ENCODE results near the gene ELFN1. TPM values are rescaled to one million over a fixed set of nuclear protein-coding genes. Genes with fewer than 3 reads are reported as not detected.

The ELFN1 gene
- polyA plus RNA-seq (ENCODE audit: insufficient read length in 12 of 12) = 10 to 100 TPM in 2 of 12 donors, 1 to 10 TPM in 9, not detected in 1; 1.6 to 12.9 (median 4.9) TPM
- long read RNA-seq, donor 1 = 0 reads
- long read RNA-seq, donor 2, partial matches to known transcripts = 0 of 1 reads
- long read RNA-seq, donor 2, other reads (novel, unspliced or antisense) = 0 of 1 reads
- long read RNA-seq, donor 3 = 0 reads
- long read RNA-seq, donor 4 = 0 reads
- long read RNA-seq, donor 5, partial matches to known transcripts = 0 of 1 reads
- long read RNA-seq, donor 5, other reads (novel, unspliced or antisense) = 0 of 1 reads
- long read RNA-seq, donor 6 = 0 reads
- long read RNA-seq, donor 7, partial matches to known transcripts = 0 of 1 reads
- long read RNA-seq, donor 7, other reads (novel, unspliced or antisense) = 0 of 1 reads
- long read RNA-seq, donor 8, partial matches to known transcripts = 0 of 2 reads
- long read RNA-seq, donor 8, other reads (novel, unspliced or antisense) = 0 of 2 reads
- long read RNA-seq, donor 9 = 0 reads
- long read RNA-seq, donor 10 = 0 reads
- long read RNA-seq, donor 11 = 0 reads

DNA sequence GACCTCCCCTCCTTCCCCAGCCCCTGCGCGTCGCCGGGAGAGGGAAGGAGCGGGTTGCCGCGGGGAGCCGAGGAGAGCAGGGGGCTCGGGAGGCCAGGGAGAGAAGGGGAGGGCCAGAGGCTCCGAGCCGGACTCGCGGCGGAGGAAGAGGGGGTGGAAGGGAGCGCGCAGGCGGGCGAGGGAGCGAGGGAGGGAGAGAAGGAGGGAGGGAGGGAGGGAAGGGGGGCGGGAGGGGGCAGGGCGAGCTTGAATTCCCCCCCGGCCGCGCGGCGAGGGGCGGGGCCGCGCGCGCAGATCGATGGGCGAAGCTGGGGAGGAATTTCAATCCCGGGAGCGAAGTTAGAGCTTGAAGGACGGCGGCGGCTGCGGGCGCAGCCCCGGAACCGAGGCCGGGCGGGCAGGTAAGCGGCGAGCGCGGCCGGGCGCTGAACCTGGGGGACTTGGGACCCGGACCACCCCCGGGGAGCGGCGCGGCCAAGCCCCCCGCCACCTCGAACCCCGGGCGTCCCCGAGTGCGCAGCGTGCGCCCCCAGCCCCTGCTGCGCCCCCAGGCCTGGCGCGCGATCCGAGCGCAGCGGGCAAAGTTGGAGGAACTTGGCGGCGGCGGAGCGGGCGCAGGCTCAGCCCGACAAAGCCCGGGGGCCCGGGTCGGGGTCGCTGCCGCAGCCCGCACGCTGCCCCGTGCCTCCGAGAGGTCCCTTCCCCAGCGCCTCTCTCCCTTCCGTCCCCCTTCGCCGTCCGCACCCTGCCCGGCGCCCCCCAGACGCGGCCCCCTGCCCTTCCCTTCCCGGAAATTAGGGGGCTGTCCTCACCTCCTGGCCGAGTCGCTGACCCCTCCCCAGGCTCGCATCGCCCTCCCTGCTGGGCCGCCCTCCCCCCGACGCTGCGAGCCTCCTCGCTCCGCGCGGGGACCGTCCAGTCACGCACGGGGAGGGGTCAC is at the start of gene ELFN1:
Gene ELFN1 (plus strand): TSS at position 324 of the 940 bp plus-strand sequence. CDS start 74,320 bp downstream, outside the sequence.
- DNase-seq = peak; percentile 62

DNA sequence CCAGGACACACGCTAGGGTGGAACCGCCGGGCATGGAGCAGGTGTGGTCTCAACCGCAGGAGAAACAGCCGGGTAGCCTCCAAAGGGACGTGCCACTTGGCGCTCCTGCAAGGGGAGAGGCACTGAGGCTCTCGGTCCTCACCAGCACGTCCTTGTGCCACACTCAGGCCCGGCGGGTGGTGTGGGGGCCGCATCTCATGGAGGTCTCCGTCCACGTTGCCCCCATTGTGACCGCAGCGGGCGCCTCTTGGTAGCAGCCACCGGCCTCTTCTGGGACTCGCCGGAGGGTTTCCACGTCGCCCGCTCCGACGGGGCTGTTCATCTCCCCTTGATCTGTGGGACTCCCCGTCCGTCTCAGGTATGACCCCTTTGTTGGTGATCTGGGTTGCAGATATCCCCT is 49.2 kb upstream of the ELFN1 start:
- DNase-seq = no peak

DNA sequence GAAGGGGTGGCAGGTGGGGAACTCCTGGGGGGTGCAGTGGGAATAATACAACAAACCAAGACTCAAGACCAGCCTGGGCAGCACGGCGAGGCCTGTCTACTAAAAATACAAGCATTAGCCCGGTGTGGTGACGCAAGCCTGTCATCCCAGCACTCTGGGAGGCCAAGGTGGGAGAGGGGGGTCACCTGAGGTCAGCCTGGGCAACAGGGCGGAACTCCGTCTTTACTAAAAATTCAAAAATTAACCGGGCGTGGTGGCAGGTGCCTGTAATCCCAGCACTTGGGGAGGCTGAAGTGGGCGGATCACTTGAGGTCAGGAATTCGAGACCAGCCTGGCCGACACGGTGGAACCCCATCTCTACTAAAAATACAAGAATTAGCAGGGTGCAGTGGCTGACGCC is 48.4 kb upstream of the ELFN1 start:
- no peak for DNase-seq

DNA sequence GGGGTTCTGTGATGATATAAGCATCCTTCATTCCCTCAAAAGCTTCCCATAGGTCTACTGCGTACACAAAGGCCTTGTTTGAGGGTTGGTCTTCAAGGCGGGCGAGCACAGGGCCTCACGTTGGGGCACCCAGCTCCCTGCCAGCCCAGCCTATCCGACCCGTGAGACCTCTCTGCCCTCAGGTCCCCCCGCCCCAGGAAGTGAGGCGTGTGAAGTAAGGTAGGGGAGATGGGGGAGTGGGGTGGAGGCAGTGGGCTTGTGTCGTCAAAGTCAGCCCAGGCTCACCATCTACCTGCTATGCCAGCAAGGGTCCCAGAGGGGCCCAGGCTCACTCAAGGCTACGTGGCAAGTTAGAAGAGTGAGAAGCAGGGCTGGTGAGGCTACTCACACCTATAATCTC is 47.6 kb upstream of the ELFN1 start:
- DNase-seq = no peak

DNA sequence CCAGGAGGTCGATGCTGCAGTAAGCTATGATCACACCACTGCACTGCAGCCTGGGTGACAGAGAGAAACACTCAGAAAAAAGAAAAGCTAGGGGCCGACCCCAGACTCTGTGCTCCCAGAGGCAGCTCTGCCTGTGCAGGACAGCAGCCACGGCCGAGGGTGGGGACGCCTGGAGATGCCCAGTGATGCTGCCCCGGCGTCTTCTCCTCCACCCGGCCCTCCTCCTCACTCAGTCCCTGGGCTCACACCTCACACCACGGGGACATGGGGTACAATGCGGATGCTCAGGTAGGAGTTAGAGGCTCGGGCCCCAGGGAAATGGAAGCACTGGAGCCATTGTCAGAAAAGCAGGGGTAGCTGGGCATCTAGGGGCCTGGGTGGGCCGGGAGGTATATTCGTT is 46.3 kb upstream of the ELFN1 start:
- DNase-seq = no peak

DNA sequence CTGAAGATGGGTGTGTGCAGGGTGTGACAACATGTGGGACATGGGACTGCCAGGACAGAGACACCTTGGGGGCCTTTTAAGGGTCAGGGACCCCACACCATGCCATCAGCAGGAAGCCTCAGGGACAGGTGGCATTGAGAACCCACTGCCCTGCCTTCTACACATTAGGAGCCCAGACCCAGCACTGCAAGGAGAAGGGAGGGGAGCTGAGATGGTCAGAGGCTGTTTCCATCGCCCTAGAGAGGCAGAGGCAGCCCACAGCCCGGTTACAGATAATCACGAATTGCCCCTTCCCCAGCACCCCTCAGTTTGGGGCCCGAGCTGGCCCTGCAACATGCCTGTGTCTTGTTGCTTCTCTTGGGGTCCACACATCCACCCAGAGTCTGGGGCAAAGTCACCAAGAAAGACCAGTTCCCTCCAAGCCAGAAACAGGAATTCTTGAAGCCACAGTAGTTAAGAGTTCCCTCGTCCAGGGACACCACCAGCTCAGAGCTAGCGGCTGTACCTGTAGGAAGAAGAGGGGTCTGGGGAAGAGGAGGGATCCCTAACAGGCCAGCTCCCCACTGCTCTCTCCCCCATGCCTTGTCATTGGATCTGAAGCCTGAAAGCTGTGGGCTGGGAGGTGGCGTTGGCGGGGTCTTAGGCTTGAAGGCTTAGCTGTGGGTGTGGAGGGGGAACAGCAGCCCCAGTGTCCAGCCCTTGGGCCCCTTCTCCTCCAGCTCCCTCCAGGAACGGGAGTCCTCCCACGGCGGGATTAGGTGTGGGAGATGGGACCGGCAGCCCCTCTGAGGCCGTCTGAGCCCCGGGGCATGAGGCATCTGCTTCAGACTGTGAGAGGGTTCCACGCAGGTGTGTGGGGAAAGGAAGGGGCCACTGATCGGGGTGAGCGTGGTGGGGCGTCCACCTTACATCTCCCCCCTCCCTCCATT is 44.8 kb upstream of the ELFN1 start:
- DNase-seq = no peak

DNA sequence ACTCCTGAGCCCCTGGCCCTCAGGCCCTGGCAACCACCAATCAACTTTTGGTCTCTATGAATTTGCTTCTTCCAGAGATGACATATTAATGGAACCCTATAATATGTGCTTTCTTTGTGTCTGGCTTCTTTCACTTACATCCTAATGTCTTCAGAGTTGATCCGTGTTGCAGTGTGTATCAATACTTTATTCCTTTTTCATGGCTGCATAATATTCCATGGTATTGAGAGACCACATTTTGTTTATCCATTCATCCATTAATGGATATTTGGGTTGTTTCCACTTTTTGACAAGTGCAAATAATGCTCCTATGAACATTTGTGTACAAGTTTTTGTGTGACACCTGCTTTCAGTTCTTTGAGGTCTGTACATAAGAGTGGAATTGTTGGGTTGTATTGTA is 43.3 kb upstream of the ELFN1 start:
- DNase-seq = no peak

DNA sequence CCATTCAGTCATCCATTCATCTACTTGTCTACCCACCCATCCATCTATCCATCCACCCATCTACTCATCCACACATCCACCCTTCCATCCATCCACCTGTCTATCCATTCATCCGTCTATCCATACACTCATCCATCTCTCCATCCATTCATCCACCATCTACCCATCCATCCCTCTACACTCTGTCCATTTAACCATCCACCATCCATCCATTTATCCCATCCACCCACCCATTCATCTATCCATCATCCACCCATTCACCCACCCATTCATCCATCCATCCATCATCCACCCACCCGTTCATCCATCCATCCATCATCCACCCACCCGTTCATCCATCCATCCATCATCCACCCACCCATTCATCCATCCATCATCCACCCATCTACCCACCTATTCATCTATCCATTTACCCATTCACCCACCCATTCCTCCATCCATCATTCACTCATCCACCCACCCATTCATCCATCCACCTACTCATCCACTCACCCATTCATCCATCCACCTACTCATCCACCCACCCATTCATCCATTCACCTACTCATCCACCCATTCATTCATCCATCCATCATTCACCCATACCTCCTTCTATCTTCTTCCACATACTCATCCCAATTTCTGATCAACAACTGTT is 39.3 kb upstream of the ELFN1 start:
- DNase-seq = no peak

DNA sequence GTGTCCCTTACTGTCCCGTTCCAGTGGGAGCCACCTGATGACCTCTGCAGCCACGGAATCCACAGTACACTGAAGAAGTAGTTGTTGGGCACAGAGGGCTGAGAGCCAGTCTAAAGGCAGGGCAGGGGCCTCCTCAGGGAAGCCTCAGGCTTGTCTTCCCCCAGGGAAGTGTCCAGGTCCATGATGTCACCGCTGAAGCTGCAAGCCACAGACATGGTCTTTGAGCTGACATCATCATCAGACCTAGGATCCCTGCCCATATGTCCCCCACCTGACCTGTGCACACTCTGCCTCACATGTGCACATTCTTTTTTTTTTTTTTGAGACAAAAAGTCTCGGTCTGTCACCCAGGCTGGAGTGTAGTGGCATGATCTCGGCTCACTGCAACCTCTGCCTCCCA is 38.4 kb upstream of the ELFN1 start:
- DNase-seq = no peak

DNA sequence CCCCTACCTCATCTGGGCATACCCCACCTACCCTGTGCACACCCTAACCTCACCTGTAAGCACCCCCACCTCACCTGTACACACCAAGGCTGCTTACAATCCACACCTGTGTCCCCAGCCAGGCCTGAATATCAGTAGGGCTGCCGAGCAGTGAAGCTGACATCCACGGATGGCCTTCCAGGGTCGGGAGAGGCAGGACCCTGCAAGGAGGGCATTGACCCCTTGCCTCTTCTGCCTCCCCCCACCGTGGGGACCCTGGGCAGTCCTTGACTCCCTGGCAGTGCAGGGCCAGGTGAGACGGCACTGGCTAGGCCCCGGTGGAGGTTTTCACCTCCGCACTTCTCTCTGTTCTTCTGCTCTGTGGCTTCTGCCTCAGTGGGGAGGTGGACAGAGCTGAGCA is 37.6 kb upstream of the ELFN1 start:
- DNase-seq = no peak

DNA sequence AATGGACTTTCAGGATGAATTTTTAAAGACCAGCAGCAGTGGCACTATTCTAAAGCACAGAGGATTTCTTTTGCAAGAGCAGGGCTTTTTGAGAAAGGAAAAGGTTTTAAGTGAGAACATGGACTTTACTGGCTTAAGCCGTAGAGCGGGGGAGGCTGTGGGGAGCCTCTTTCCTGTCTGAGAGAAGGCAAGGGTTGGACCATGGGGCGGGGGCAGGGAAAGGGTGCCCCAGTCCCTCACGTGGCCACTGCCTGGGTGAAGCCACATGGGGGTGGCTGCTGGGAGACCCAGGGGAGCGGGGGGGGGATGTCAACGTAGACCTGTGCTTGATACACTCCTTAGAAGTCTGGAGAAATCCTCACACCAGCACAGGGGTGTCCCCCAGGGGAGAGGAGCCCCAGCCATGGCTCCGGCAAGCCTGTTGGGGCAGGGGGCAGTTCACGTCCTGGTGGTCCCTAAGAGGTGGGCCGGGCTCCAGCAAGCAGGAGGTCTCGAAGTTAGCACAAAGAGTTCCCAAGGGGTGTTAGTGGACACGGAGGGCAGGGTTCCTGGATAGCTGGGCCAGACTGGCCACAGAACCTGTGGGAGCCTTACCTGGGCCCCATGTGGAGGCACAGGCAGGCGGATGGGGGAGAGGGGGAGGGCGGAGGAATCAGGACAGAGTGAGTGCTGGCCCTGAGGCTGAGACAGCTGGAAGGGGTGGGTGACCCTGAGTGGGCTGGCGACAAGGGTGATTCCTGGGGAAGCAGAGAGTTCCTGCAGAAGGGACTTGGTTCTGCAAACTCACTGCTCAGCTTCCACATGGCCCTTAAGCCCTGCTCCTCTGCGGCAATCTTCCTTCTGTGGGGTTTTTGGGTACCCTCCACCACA is 36.9 kb upstream of the ELFN1 start:
- DNase-seq = no peak

DNA sequence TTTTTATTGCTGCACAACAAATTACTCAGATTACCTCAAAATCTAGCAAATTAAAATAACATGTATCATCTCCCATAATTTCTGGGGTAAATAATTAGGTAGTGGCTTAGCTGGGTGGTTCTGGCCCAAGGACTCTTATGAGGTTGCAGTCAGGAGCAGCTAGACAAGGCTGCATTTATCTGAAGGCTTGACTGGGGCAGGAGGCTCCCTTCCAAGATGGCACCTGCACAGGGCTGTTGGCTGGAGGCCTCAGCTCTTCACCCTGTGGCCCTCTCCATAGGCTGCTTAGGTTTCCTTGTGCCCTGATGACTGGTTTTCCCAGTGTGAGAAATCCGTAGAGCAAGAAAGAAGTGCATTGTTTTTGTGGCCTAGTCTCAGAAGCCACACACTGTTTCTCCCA is 34.7 kb upstream of the ELFN1 start:
- no peak for DNase-seq

DNA sequence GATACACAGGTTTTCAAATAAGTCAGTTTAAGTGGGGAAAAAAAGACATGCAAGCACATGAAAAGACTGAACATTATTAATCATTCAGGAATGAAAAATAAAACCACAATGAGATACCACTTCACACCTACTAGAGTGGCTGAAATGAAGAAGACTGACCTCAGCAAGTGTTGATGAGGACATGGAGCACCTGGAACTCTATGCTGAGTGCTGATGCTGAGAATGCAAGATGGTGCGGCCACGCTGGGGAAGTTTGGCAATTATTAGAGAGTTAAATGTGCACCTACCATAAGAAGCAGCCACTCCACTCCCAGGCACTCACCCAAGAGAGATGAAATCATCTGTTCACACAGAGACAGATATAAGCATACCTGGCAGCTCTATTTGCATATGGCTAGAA is 32.9 kb upstream of the ELFN1 start:
- DNase-seq = no peak

DNA sequence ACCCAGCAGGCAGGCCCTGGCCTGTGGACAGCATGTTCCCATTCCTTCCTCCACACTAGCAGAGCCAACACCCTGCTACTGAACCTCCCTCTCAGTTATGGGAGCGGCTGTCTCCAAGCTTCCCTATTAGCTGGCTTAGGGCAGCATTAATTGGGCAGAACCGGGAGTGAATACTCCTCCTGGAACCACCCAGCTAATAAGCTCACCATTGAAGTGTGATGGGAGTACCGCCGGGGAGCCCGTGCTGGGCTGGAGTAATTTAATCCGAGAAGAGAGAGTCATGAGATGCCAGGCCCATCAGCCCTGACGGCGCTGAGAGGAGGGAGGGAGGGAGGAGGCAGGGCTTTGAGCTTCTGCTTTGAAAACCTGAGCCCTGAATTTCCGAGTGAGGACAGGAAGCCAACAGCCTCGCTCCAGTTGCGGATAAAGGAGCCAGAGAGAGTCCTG is 31.8 kb upstream of the ELFN1 start:
- peak; percentile 34 for DNase-seq

DNA sequence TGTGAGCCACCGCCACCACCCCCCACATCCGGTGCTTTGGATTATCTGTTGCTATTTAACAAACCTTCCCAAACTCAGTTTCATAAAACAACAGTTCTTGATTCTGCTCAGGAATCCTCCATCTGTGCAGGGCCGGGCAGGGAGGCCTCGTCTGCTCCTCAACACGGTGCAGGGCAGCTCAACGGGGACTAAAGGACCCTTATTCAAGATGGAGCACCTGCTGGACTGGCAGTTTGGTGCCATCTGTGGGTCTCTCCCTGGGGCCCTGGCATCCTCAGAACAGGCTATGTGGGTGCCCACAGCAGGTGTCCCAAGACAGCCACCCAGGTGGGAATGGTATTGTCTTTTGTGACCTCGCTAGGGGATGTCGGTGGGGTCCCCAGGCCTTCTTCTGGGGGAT is 31.0 kb upstream of the ELFN1 start:
- no peak for DNase-seq

DNA sequence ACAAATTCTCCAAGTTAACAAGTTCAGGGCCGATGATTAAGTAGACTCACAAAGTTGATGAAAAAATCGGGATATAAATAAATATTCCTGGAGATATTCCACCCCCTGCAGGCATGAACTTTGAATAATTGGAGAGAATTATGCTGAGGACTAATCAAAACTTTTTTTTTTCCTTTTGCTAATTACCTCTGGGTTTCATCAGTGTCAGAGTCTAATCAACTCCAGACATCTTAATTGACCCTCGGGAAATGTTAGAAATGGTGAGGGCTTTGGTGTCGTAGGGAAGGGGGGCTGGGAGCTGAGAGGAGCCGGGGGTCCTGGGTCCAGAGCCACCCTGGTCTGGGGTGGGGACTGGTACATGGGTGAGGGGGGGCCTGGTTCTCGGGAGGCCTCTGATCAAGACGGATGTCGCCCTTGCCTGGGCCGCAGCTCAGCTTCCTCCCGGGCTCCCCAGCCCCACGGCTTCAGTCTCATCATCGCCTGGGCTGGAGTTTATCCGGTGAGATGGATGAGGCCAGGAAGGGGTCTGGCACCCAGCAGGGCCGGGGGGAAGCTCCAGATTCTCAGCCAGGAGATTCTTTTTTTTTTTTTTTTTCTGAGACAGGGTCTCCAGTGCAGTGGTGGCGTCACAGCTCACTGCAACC is 30.4 kb upstream of the ELFN1 start:
- no peak for DNase-seq

DNA sequence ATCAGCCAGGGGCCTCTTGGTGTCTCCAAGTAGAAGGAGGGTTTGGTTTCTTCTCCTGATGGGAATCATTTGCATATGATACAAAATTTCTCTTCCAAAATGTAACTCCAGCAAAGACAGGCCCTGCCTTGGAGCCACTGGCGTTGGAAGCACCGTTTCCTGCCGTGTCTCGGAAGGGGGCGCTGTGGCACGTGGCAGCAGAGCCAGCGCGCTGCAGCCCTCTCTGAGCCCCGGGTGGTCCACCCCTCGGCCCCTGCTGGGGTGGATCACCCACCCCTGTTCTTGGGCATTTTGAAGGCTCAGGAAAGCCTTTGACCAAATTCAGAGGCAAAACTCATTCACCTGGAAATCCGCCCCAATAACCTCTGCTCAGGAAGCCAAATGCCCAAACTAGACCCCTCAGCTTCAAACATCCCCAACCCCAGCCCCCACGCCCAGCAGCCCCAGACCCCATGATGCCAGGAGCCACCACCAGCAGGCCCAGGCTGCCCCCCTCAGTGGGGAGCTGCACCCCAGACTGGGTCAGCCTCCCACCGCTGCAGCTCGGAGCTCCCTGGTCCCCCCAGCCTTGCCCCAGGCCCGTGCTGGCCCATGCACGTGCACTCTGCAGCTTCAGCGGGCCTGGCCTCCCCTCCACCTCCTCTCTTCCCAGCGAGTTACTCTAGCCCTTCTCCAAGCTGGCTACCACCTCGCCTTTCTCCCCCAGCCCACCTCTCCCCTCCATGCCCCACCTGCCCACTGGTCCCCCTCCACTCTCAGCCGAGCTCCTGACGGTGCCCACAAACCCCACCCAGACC is 29.5 kb upstream of the ELFN1 start:
- no peak for DNase-seq

DNA sequence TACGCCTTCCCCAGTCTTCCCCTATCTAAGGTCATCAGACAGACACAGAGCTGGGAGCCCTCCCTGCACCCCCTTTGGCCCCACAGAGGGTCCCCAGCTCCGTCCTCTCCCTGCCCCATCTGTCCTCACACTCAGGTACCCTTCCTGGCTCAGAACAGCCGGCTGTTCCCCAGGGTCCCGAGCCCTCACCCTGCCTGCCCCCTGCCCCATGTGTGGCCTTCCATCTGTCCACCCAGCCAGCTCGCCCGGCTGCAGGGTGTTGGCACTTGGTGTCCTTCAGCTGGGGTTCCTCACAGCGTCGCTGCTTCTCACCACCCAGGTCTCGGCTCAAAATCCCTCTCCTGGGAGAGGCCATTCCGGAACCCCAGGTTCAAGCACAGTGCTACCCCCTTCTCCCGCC is 28.9 kb upstream of the ELFN1 start:
- DNase-seq = no peak
